HTR-8/SVneo (cell line): Measurements from ENCODE around the gene CPD.

Experiments used
- DNase-seq: peaks from one replicate; pipeline ENCODE4 v3.0.0; 2011; ENCODE audit warnings: low spot score, mixed read lengths; ENCODE audit not compliant: insufficient read length
- FAIRE-seq: peaks from 2 replicates; lab custom pipeline; 2011; peaks lifted over from hg19 to GRCh38; lab: Jason Lieb, UNC

The CPD gene

GRCh38 chr17:30351735-30352134 lies 27.0 kb upstream of the CPD start:
- no peak for FAIRE-seq
- DNase-seq = no peak

GRCh38 chr17:30352240-30352814 lies 26.4 kb upstream of the CPD start:
- no peak for DNase-seq
- FAIRE-seq = no peak

- DNase-seq (no peak), FAIRE-seq (no peak)
Measured at GRCh38 chr17:30354701-30355100, 24.0 kb upstream of the CPD start.

- DNase-seq = no peak
Measured at GRCh38 chr17:30357476-30357875, 21.3 kb upstream of the CPD start.

GRCh38 chr17:30358055-30358760 lies 20.5 kb upstream of the CPD start:
- FAIRE-seq (no peak), DNase-seq (no peak)

More at GRCh38 chr17:30357476-30357875, 21.3 kb upstream of the CPD start:
- FAIRE-seq = no peak

GRCh38 chr17:30360086-30360808 lies 18.5 kb upstream of the CPD start:
- no peak for DNase-seq
- FAIRE-seq = no peak

GRCh38 chr17:30361766-30362279 lies 16.9 kb upstream of the CPD start:
- DNase-seq (no peak), FAIRE-seq (no peak)

GRCh38 chr17:30363715-30364202 lies 15.0 kb upstream of the CPD start:
- DNase-seq = no peak
- no peak for FAIRE-seq

- no peak for FAIRE-seq
- no peak for DNase-seq
Measured at GRCh38 chr17:30366536-30366935, 12.2 kb upstream of the CPD start.

- no peak for DNase-seq
Measured at GRCh38 chr17:30368912-30369720, 9.6 kb upstream of the CPD start.

GRCh38 chr17:30369995-30370394 lies 8.7 kb upstream of the CPD start:
- no peak for DNase-seq
- no peak for FAIRE-seq

More at GRCh38 chr17:30368912-30369720, 9.6 kb upstream of the CPD start:
- no peak for FAIRE-seq

- peak; percentile 56 for DNase-seq
- FAIRE-seq = no peak
Measured at GRCh38 chr17:30372755-30373154, 6.0 kb upstream of the CPD start.

- DNase-seq = no peak
- FAIRE-seq = no peak
Measured at GRCh38 chr17:30375661-30376060, 3.1 kb upstream of the CPD start.

- FAIRE-seq (no peak), DNase-seq (no peak)
Measured at GRCh38 chr17:30376621-30377452, 1.9 kb upstream of the CPD start.

- FAIRE-seq (no peak), DNase-seq (no peak)
Measured at GRCh38 chr17:30377574-30378240, 1.0 kb upstream of the CPD start.

- DNase-seq (no peak), FAIRE-seq (no peak)
Measured at GRCh38 chr17:30378241-30378824, 394 bp upstream of the CPD start.

GRCh38 chr17:30379303-30379902 lies 676 bp downstream of the CPD start:
- FAIRE-seq (no peak), DNase-seq (no peak)

- FAIRE-seq = no peak
- DNase-seq = no peak
Measured at GRCh38 chr17:30379903-30380381, 1.2 kb downstream of the CPD start.
